HG02763 (cell line): ENCODE measurements around the gene FN1.
"Not testable (repeated sequence)": the region's sequence is repeated elsewhere in the genome, so short reads cannot be mapped to it uniquely, and the experiment has no call there.

Experiments
- ATAC-seq: cut with Tn5 transposase; IDR thresholded peaks from one replicate; pipeline ENCODE4 v1.9.1; 2021; ENCODE audit warnings: mild to moderate bottlenecking, moderate library complexity; ENCODE audit not compliant: unreplicated experiment

The FN1 gene

DNA sequence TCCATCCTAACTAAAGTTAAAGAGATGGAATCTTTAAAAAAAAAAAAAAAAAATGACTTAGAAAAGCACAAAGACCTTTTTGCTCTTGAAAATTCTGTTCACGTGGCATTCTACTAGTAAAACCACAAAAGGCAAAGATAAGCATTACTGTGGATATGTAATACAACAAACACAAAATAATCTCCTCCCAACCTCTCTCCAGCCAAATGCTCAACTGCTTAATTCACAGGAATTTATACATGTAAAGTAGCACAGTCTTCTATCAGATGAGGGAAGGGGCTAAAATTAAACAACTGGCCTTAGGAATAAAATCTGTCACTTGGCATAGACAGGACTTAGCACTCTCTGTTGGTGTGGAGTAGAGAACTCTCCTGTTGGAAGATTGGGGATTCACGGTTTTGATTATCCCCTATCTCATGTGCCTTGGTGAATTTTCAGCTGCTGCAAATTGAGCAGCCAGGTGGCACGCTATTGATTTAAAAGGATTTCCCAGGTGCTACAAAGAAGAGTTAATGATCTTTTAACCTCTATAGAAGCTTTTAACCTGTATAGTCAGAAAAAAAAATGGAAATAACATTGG, 66.6 kb downstream of the FN1 start:
- ATAC-seq: no peak

DNA sequence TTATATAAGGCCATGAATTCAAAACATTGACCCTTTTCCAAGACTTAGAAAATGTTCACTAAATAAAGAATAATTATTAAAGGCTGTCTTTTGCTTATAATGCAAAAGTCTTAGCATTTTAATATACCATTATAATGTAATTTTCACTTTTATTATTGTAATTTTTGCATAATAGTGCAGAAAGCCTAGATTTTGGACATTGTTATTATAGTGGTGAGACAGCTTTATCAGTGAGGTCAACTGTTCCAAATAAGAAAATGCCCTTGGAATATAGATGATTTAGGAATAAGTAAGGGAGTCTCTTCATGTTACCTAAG, 67.4 kb downstream of the FN1 start:
- ATAC-seq: no peak

GRCh38 chr2:215367662-215368492, 68.0 kb downstream of the FN1 start:
- ATAC-seq: no peak

GRCh38 chr2:215366440-215367032, 69.3 kb downstream of the FN1 start:
- ATAC-seq: no peak

GRCh38 chr2:215365184-215365658, 70.6 kb downstream of the FN1 start:
- ATAC-seq: no peak

DNA sequence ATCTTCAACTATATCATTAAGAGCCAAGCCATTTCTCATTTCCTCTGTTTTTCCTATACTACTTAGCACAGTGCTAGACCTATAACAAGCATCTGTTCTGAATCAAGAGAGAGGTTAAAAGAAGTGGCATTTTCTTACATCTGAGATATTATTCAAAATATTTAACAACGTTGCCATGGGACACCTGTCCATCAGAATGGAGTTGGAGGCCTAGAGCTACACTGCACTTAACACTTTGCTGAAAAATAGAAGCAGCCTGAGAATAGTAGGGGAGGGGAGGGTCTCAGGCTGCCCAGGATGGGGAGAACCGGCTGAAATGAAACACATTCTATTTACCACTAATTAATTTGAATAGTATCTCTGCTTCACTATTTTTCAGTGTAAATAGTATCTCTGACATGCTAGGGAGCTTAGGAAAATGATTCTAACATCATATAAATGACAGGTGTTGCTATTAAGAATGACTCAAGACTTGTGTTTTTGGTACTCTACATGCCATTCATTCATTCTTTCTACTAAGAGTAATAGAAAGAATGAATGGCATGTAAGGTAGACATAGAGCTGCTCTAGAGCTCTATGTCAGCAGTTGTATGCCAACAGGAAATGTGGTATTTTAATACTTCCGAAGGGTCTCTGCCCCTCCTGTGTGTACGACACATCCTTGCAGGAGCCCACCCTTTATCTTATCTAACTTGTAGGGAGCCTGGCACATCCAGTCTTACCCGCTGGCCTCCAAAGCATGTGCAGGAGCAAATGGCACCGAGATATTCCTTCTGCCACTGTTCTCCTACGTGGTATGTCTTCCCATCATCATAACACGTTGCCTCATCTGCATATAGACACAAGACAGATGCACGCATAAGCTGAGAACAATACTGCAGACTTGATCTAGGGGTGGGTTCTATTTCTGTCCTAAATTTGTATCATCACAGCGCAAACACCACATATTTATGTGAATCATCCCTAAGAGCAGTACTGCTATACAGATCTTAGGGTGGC, 71.4 kb downstream of the FN1 start:
- no peak for ATAC-seq

DNA sequence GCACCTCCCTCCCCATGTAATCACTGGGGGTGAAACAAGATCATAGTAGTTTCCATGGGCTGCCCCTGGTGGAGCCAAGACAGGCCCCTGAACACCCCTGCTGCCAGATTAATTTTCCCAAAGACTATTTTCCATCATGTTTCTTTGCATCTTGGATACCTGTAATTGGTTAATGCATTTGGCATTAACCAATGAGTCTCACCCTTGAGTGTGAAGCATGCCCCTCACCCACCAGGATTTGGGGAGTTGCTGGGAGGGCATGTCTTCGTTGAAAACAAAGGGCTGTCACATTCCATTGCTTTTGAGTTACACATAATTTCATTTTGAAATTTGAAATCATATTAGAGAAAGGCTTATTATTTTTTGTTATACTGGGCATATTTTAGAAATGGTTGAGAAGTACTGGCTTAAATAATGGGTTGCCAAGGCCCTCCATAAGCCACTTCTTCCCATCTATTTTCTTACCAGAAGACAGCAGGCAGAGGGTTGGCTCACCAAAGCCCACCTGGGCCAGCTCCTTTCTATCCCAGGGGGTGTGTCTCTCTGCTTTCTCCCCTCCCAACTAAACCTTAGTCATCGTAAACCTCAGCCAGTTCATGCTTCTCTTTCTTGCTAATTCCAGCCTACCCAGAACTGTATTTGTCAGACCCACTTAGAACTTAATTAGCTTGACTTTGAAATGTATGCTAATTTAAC, 72.3 kb downstream of the FN1 start:
- ATAC-seq: no peak

- no peak for ATAC-seq
These were observed 72.8 kb downstream of the FN1 start for GRCh38 chr2:215363039-215363438.

DNA sequence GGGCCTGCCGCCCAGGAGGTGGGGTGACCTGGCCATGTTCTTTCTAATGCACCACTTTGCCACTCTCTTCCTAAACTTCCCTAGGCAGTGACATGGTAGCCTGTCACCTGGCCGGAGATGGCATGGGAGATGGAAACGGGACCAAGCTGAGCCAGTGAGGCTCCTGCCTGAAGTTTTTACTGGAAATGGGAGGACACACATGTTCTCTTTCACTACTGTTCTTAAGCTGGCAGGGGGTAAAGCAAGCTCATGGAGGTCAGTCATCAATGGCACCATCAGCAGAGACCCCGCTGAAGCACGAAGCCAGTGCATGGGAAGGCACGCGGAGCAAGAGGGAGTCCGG, 73.3 kb downstream of the FN1 start:
- no peak for ATAC-seq

- no peak for ATAC-seq
These were observed 73.8 kb downstream of the FN1 start for GRCh38 chr2:215361876-215362561.

DNA sequence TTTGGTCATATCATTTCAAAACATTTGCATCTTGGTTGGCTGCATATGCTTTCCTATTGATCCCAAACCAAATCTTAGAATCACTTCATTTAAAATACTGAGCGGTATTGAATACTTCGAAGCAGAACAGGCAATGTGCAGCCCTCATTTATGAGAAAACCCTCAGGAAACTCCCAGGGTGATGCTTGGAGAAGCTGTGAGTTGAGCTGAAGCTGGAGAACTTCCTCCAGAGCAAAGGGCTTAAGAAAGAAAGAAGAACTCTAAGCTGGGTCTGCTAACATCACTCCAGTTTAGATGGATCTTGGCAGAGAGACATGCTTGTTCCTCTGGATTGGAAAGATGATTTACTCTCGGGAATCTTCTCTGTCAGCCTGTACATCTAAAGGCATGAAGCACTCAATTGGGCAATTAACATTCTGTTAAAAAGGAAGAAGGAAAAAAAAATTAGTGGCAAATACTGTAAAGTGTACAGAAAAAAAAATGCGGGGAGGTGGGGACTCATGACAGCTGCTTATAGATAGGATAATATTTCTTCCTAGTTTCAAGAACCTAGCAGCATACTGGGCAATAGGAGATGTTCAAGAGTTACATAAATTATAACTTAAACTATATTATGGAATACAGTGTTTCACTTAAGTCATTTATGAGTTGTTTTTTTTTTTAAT, 74.5 kb downstream of the FN1 start:
- ATAC-seq: no peak

- ATAC-seq: no peak
These were observed 75.3 kb downstream of the FN1 start for GRCh38 chr2:215360596-215360995.

- not testable (repeated sequence) for ATAC-seq
These were observed 75.8 kb downstream of the FN1 start for GRCh38 chr2:215360059-215360458.

GRCh38 chr2:215359576-215359922, 76.3 kb downstream of the FN1 start:
- ATAC-seq: no peak

GRCh38 chr2:215358891-215359575, 76.8 kb downstream of the FN1 start:
- no peak for ATAC-seq

DNA sequence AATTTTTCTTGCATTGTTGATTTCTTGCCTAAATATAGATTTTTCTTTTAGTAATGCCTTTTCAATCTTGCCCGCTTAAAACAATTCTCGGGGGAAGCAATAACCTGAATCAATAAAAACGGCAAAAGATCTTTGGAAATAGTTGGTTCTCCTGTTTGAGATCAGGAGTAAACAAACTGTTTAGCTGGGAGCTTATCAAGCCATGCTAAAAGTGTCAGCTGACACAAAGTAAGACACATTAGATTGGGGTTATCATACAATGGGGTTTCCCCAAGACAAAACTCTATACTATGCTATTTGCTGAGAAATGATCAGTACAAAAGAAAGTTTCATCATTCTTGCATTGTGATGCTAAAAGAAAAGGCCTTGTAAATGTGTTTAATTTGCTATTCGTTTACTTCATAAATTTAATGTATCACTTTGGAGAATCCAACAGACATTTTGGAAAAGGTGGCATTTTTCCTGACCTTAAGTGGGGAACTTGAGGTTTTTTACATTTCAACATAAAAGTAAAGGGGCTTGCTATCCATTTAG, 77.5 kb downstream of the FN1 start:
- no peak for ATAC-seq

GRCh38 chr2:215357660-215358059, 78.2 kb downstream of the FN1 start:
- no peak for ATAC-seq

- ATAC-seq: no peak
These were observed 78.9 kb downstream of the FN1 start for GRCh38 chr2:215356948-215357461.
